Thyroid gland (tissue), 4 donors: ENCODE results near the gene PDZK1IP1. TPM values are rescaled to one million over a fixed set of nuclear protein-coding genes. Genes with fewer than 3 reads are reported as not detected.

Experiments
- DNase-seq, 2 donors: peaks; one replicate each; pipeline ENCODE4 v3.0.0-alpha.2; 2019
- H3K27ac ChIP-seq, 3 donors: fragments of 200-600 bp; sonication (generic); 1 replicate in 2 of 3; 2 replicates in 1 of 3; pipeline ENCODE4 v1.5.1; 2016 to 2019; ENCODE audit warnings: mild to moderate bottlenecking in 1 of 3, moderate library complexity in 1 of 3
- H3K27me3 ChIP-seq: fragments of 200-600 bp; sonication (generic); one replicate; pipeline ENCODE4 v1.5.1; 2019
- H3K36me3 ChIP-seq, 2 donors: fragments of 200-600 bp; sonication (generic); one replicate each; pipeline ENCODE4 v1.5.1; 2016 to 2019
- H3K4me1 ChIP-seq, 2 donors: fragments of 200-600 bp; sonication (generic); one replicate each; pipeline ENCODE4 v1.5.1; 2017 to 2019
- H3K4me3 ChIP-seq, 3 donors: fragments of 200-600 bp; sonication (generic); replicated peaks in 1 of 3; 1 replicate in 2 of 3; 2 replicates in 1 of 3; pipeline ENCODE4 v1.5.1; 2016; ENCODE audit warnings: mild to moderate bottlenecking in 1 of 3
- H3K9me3 ChIP-seq: fragments of 200-600 bp; sonication (generic); one replicate; pipeline ENCODE4 v1.5.1; 2017
- POLR2A ChIP-seq, 2 donors: fragments of 450-650 bp; IDR thresholded peaks; one replicate each; pipeline ENCODE4 v1.6.1; 2017; ENCODE audit warnings: antibody characterized with exemption in 2 of 2, mild to moderate bottlenecking in 2 of 2, moderate library complexity in 1 of 2
- WGBS, 2 donors: methylation state at CpG; one replicate each; pipeline ENCODE4 v1.1.5; 2017; 5-methylcytosine and 5-hydroxymethylcytosine counted together
- intact Hi-C: fragments of 100-400 bp; cut with DNase I; formaldehyde crosslinking; loops from one replicate; pipeline ENCODE4 v1.15.1; 2023
- total RNA-seq, 4 donors: library from RNA; depleted of rRNA; stranded (reverse); fragments of >200 nt; gene quantifications; one replicate each; pipeline ENCODE4 v1.2.3, GENCODE V29; 2016
- TF ChIP-seq, protein P1 (sequence below), 6 experiments: fragments of 200-600 bp in 3 of 6; fragments of 450-650 bp in 3 of 6; sonication (generic) in 3 of 6; IDR thresholded peaks; one replicate each; pipeline ENCODE4 v1.5.1; 2016 to 2019; ENCODE audit warnings: antibody characterized with exemption in 6 of 6, mild to moderate bottlenecking in 2 of 6, inconsistent platforms in 1 of 6, moderate library complexity in 1 of 6

The PDZK1IP1 gene
- total RNA-seq, 4 donors from 2014 or later = 0.83 to 3.0 TPM; not detected in 2

- no peak overlapping the region for H3K4me3 ChIP-seq
- DNase-seq = no peak
- intact Hi-C loops = no loop called here
- TF ChIP-seq POLR2A (IDR thresholded peaks at IDR 0.05) = no peak
- TF ChIP-seq, protein P1, sequence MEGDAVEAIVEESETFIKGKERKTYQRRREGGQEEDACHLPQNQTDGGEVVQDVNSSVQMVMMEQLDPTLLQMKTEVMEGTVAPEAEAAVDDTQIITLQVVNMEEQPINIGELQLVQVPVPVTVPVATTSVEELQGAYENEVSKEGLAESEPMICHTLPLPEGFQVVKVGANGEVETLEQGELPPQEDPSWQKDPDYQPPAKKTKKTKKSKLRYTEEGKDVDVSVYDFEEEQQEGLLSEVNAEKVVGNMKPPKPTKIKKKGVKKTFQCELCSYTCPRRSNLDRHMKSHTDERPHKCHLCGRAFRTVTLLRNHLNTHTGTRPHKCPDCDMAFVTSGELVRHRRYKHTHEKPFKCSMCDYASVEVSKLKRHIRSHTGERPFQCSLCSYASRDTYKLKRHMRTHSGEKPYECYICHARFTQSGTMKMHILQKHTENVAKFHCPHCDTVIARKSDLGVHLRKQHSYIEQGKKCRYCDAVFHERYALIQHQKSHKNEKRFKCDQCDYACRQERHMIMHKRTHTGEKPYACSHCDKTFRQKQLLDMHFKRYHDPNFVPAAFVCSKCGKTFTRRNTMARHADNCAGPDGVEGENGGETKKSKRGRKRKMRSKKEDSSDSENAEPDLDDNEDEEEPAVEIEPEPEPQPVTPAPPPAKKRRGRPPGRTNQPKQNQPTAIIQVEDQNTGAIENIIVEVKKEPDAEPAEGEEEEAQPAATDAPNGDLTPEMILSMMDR (IDR thresholded peaks at IDR 0.05) = no peak
- peaks cover 0 to 12% of the 10 kb centered on the region in 2 donors for H3K4me1 ChIP-seq
- H3K27ac ChIP-seq = no peak overlapping the region
- no peaks in the 10 kb centered on the region for H3K9me3 ChIP-seq
- no peaks in the 10 kb centered on the region for H3K27me3 ChIP-seq
- WGBS, 2 donors = 81 to 84% methylated on average over 4 of the region's 4 CpGs
- no peaks in the 10 kb centered on the region for H3K36me3 ChIP-seq
Observed at GRCh38 chr1:47191940-47192457, 2.2 kb upstream of the PDZK1IP1 start.

GRCh38 chr1:47190857-47191256 is 1.0 kb upstream of the PDZK1IP1 start:
- 95% methylated on average over 6 of the region's 6 CpGs; no CpG with 5 or more reads in 1 of the 2 donors for whole genome bisulfite sequencing, 2 donors

DNA sequence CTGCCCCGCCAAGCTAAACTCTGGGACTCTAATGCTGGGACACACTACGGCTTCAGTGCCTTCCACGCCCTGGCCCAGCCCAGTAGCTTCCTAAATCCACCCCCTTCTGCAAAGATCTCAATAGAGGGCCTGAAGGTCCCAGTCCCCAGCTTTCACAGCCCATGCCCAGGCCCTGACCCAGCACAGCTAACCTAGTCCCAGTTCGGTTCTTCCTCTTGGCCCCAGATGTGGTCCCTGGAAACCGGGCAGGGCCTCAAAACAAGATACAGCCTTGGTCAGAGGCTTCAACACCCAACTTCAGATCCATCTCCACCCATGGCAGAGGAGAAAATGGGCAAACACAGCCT is 646 bp upstream of the PDZK1IP1 start:
- H3K36me3 ChIP-seq = no peaks in the 10 kb centered on the region
- intact Hi-C loops = no loop called here
- DNase-seq = no peak
- peak overlapping the region in 1 of 3 donors; percentile 17 for H3K27ac ChIP-seq
- TF ChIP-seq POLR2A (IDR thresholded peaks at IDR 0.05) = no peak
- TF ChIP-seq, protein P1 (IDR thresholded peaks at IDR 0.05) = no peak
- H3K4me3 ChIP-seq = no peak overlapping the region
- no peaks in the 10 kb centered on the region for H3K9me3 ChIP-seq
- H3K4me1 ChIP-seq = peaks cover 0 to 12% of the 10 kb centered on the region in 2 donors
- 80 to 88% methylated on average over 3 to 4 of the region's 5 CpGs for WGBS, 2 donors
- no peaks in the 10 kb centered on the region for H3K27me3 ChIP-seq

More at GRCh38 chr1:47190857-47191256, 1.0 kb upstream of the PDZK1IP1 start:
- Histone ChIP-seq H3K27me3 (no peaks in the 10 kb centered on the region), H3K36me3 (no peaks in the 10 kb centered on the region), H3K4me3 (no peak overlapping the region), H3K27ac (no peak overlapping the region), H3K4me1 (peaks cover 0 to 12% of the 10 kb centered on the region in 2 donors), H3K9me3 (no peaks in the 10 kb centered on the region)
- DNase-seq = no peak
- intact Hi-C loops = no loop called here
- no peak for TF ChIP-seq POLR2A (IDR thresholded peaks at IDR 0.05)
- TF ChIP-seq, protein P1 (IDR thresholded peaks at IDR 0.05) = no peak

GRCh38 chr1:47188791-47189785 is 748 bp downstream of the PDZK1IP1 start:
- H3K27ac ChIP-seq = no peak overlapping the region
- no peaks in the 10 kb centered on the region for H3K9me3 ChIP-seq
- 80 to 85% methylated on average over 4 to 7 of the region's 7 CpGs for WGBS, 2 donors
- no peak for DNase-seq
- H3K4me1 ChIP-seq = peaks cover 0 to 12% of the 10 kb centered on the region in 2 donors
- TF ChIP-seq, protein P1 (IDR thresholded peaks at IDR 0.05) = no peak
- no peak for TF ChIP-seq POLR2A (IDR thresholded peaks at IDR 0.05)
- H3K36me3 ChIP-seq = no peaks in the 10 kb centered on the region
- H3K4me3 ChIP-seq = no peak overlapping the region
- intact Hi-C loops = loop anchor here (10.0 kb wide), 3 partner anchors 146 to 526 kb away; partner anchors contain the start of genes CMPK1 and FOXD2
- no peaks in the 10 kb centered on the region for H3K27me3 ChIP-seq

DNA sequence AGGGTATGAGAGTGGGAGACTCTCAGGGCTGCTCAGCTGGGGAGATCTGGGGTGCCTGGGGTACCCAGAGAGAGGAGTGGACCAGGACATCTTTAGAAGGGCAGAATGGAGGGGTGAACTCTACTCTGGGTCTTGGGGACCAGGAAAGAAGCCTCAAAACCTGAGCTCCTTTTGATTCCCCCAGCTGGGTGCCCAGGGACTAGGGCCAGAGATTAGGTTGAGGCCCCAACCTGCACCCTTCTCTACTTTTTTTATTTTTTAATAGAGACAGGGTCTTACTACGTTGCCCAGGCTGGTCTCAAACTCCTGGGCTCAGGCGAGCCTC is 1.9 kb downstream of the PDZK1IP1 start:
- H3K9me3 ChIP-seq = no peaks in the 10 kb centered on the region
- no peaks in the 10 kb centered on the region for H3K27me3 ChIP-seq
- 77 to 90% methylated on average over 2 of the region's 2 CpGs for WGBS, 2 donors
- H3K36me3 ChIP-seq = no peaks in the 10 kb centered on the region
- H3K4me1 ChIP-seq = peaks cover 0 to 12% of the 10 kb centered on the region in 2 donors
- no peak for TF ChIP-seq POLR2A (IDR thresholded peaks at IDR 0.05)
- TF ChIP-seq, protein P1 (IDR thresholded peaks at IDR 0.05) = no peak
- DNase-seq = no peak
- H3K27ac ChIP-seq = no peak overlapping the region
- intact Hi-C loops = loop anchor here (10.0 kb wide), 3 partner anchors 147 to 527 kb away; partner anchors contain the start of genes CMPK1 and FOXD2
- H3K4me3 ChIP-seq = no peak overlapping the region
